GM19351 (cell line): ENCODE measurements around the gene LRP1B.

Experiments used
- ATAC-seq: cut with Tn5 transposase; IDR thresholded peaks from one replicate; pipeline ENCODE4 v1.9.1; 2021; ENCODE audit warnings: mild to moderate bottlenecking, moderate library complexity; ENCODE audit not compliant: unreplicated experiment

Gene LRP1B

DNA sequence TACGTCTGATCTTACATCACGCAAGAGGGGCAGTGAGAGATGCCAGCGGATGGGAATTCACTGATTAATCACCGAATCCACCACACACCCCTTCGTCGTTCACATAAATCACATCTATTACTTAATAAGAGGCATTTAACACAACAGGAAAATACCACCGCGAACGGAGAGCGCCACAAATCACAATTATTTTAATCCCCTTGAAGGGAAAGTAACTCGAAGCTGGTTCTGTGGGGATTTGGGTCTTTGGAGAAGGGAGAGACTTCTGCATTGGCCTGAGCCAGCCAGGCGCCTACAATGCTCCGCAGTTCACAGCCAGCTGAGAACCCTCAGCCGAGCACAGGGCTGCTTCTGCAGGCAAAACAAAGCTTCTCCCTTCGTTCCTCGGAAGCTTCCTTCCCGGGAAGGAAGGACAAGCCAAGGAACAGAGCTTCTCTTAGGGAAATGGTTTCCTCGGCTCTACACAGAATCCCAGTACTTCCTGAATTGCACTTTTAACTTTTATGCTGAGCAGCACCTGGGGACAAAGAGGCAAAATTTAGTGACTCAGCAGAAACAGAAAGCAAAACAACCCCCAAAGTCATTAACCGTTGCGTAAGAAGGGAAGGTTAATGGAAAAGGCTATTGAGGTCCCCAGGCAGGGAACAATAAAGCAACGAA, at the start of gene LRP1B:
TSS of gene LRP1B (minus strand) at position 7 of the 660 bp plus-strand sequence. CDS start 287 bp downstream, outside the sequence.
- peak; percentile 55 for ATAC-seq

DNA sequence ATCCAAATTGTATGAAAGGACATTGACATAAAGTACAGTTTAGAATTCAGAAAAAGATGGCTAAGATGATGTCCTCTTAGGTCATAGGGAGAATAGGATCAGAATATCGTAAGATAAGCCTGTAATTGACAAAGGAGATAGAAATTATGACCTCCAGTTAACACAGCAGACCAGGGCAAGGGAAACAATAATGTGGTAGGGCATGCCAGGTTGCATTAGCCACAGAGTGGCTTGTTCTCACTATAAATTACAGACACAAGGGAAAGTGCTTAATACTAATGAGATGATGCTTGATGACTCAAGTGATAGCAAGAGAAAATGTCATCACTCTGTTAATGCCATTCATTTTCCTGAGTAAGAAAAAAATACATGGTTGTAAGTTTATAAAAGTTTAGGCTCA, 48.9 kb upstream of the LRP1B start:
- ATAC-seq: no peak

DNA sequence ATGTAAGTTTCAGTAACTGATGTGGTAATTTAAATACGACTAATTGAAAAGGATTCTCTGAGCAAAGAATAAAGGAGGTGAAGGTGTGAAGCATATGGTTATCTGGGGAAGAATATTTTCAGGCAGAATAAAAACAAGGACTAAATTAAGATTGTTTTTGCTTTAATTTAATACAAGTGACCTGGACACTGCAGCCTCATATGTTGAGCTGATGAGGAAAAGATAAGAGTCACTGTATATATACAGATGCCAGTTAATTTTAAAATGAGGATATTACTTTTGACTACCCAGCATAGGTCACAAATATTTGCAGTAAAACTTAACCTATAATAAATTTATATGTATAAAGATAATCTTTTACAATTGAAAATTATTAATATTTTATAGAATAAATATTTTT, 47.8 kb upstream of the LRP1B start:
- ATAC-seq: no peak

DNA sequence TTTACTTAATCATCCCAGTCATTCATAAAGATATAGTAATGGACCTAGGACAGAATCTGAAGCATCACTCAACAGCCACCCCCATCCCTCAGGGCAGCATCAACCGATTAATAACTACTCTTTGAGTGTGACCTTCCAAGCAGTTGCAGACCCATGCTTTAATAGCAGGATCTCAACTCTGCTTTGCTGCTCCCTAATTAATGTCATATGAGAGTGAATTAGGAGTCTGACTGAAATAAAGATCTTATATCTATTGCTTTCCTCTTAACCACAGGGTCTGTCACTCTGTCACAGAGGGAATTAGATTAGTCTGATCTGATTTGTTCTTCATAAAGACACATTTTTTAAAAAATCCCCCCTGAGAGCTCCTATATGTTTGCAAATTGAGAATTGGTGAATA, 46.1 kb upstream of the LRP1B start:
- ATAC-seq: no peak

DNA sequence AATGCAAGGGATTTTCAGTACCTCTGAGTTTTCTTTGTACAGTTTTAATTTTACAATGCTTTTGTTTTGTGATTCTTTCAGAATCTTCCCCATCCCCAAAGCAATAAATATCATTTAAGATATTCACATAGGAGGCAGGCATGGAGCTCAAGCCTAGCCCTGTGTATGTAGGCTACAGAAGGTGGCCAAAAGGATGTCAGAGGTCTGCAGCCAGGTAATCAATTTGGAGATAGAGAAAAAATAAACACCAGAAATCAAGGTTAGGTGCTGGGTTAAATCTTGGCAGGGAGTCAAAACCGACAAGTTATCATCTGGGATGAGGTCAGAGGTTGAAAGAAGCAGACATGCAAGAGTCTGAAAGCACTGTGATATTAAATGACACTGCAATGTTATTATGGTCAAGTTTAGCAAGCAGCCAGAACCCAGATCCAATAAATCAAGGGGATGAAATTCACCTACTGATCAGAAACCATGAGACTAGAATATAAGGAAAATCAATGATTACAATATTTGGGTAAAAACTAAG, 45.1 kb upstream of the LRP1B start:
- no peak for ATAC-seq

DNA sequence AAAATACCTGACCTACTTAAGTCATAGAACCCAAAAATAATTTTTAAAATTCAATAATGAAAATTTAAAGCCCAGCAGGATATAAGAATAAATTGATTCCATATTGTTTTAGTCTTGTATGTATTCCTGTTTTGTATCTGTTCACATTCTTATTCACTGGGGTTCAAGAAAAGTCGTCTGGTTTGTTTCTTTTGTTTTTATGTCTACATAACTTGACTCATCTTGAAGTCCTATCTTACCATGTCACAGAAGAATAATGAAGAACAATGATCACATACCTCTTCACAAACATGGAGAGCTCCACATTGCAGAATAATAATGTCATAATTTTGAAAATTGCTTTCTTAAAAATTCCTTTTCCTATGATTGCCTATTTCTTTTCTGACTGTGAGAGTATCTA, 43.4 kb upstream of the LRP1B start:
- no peak for ATAC-seq

DNA sequence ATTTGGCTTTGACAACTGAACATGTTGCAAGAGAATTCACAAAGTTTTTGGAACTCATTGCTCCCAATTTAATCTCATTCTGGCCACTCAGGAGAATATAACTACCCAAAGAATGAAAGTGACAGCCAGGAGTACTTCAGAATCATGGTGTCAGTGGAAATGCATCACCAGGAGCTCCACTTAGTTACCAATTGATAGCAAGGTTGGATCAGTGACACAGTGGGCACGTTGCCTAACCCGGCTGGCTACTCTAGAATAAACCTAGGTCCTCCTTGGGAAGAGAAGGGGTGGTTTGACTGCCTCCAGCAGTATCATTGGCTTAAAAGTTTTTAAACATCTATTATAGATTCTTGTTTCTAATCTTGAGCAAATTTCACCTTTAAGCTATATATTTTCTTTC, 40.0 kb upstream of the LRP1B start:
- no peak for ATAC-seq

DNA sequence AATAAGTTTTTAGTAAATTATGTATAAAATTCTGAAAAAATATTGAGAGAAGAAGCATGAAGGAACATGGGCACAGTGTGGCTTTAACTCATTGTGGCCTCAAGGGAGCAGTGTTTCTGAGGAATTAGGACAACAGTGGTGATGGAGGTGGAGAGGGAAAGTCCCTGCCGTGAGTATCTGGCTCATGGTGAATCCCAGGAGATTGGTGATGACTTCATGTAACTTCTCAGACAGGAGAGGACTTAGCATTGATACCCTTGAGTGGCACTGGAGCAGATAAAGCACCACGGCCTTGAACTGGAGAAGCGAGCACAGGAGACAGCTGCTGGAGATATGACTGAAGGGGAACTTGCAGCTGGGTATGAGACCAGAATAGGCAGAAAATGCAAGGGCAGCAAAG, 35.0 kb upstream of the LRP1B start:
- peak; percentile 96 for ATAC-seq

DNA sequence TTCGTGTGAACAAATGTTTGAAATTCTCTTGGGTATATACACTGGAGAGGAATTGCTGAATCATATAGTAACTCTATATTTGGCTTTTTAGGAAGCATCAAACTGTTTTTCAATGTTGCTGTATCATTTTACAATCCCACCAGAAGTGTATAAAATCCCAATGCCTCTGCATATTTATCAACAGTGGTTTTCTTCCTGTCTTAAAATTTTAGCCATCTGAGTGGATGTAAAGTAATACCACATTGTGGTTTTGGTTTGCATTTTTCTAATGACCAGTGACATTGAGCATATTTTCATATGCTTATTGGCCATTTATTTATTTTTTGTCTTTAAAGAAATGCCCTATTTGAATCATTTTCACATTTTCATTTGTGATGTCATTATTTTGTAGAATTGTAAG, 22.8 kb upstream of the LRP1B start:
- no peak for ATAC-seq

DNA sequence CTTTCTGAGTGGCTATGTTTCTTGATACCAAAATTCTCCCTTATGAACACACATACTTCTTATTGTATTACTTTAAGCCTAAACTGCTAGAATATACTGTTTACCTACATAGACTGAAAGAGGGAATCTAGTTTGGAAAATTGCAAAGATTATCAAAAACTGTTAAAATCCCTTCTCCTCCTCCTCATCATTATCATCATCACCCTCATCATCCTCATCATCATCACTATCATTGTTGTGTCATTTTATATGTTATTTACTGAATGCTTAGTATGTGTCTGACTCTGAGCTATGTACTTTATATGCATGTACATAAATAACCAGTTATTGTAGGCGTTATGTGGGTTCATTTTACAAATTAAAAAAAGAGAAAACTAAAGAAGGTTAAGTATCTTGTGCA, 19.6 kb upstream of the LRP1B start:
- ATAC-seq: no peak

DNA sequence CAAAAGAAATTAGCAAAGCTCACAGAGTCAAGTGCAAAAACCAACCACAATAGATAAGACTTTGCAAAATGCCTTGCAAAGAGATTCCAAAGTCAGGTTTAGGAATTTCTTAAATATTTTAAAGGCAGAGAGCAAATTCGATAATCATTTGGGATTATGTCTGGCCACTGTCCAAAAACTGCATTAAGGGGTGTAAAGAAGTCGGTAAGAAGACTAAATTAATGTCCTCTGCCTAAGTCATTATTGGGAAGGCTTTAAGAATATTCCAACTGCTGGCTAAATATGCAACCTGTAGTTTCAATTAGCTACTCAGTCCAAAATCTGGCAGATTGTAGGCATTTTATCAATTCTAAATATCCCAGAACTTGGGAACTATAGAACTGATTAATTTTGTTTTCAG, 13.7 kb upstream of the LRP1B start:
- no peak for ATAC-seq

DNA sequence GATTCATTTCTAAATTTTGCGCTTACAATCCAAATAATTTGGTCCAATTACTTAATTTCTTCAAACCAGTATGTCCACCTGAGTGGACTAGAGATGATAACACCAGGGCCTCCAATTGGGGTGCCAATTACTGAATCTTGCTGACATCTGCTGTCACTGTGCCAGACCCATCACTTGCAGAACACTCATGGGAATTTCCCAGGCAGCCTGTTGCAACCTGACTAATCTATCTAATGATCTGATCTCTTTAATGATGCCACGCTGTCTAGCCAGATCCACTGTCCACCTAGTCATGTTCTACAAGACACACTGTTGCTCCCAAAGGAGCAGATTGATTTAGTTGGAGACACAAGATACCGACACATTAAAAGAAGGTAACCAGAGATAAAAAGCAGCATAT, 11.8 kb upstream of the LRP1B start:
- no peak for ATAC-seq

DNA sequence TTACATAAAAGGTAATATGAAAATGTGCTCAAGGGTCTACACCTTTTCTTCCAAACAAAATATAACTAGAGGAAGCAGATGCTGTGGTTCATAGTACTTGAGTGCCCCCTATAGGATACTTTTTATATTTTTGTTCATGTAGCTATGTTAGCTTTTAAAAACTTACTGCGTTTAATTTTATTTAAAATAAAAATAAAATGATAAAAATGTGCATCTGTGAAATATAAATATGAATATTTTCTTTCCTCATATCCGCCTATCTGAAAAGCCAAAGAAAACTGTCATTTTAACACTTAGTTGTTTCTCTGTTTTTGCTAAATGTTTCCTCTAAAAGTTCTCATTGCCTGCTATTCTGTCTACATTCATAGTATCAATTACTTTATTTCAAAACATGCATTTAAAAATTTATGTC, 9.6 kb upstream of the LRP1B start:
- peak; percentile 76 for ATAC-seq

DNA sequence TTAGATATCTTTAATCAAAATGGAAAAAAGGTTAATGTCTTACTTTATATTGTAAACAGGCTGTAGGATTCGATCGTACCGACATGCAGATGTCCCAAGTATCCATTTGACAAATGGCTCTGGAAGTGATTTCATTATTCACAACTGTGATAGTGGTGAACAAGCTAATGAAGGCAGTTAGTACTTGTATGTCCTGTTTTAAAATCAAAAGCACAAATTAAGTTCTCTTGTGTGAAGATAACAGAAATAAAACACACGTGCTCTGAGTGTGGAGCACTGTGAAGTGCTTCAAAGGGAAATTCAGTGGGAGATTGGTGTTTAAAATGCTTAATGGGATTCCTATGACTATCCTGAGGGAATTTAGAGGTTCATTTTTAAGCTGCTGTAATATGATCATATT, 8.6 kb upstream of the LRP1B start:
- no peak for ATAC-seq

DNA sequence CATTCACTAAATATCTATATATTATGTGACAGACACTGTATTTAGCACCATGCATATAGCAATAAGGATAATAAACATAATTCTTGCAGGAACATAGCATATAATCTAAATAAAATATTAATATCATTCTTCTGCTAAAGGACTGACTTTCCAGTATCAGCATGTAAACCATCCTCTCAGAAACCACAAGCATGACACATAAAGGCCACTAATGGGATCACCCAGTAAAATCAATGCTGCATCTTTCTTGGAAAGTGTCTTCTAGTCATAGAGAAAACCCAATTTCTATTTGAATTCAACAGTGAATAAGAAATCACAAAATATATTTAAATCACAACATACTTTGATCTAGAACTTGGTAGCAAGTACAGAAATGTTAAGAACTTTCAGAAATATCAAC, 5.8 kb upstream of the LRP1B start:
- ATAC-seq: no peak

DNA sequence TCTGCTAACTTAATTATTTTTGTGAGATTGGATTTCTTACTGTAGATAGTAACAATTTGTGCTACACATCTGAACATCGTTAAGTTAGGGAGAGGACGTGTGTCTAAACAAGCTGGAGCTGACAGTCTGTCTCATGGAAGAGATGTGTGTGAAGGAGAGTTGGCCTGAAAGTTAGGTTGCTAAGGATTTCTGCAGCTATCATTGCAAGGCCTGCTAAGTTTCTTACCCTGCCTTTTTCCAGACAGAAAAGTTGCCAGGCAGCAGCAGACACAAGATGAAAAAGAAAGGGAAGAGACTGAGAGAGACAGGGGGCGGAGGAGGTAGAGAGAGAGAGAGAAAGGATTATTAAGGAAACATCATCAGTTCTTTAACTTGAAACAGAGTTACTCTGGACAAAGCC, 4.1 kb upstream of the LRP1B start:
- no peak for ATAC-seq

DNA sequence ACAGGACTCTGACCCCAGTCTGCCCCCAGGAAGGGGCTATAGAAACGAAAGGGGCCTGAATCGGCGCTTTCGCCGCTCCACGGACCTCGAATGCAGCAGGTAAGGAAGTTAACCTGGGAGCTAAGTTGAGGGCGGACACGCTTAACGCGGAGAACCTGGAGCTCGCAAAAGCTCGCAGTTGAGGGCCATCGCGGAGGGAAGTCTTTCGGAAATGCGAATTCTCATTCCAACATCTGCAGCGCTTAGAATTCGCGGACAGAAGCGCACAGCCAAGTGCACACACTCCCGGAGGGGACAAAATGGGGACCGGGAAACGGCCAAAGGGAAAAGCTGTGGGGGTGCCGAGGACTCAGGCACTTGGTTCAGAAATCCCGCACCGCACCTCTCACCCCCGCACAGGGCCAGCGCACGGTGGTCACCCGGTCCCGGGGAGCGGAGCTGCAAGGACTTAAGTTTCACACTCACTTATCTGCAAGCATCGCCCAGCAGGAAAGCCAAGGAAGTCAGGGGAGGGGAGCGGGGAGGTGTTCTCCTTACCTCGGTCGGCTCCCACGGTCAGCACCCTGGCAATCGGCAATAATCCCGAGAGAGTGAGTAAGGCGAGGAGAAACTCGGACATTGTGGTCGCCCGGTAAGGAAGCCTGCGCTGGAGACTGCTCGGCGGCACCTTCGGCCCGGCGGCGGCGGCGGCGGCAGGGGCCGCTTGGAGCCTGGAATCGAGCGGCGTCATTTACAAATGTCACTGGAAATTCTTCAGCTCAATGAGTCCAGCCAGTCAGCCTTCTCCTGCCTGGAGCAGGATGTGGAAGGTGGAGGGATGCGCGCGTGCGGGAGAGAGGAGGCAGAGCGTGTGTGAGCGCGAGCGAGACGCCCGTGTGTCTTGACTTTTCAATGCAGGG, 456 bp downstream of the LRP1B start:
- peak; percentile 35 for ATAC-seq

DNA sequence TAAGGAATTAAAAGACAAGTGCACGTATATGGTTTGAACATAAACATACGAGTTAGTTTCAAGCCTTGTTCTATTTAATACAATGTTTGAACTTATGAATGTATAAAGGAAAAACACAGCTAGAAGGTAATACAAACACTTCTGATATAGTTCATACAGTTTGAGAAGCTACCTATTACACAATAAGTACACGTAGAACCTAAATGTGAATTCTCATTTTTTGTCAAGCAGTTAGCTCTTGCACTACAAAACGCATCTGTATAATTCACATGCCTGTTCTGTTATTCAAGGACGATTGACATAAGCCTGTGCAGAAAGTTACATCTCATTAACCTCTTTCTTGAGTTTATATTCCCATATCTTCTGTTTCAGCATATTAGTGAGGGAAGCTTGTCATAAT, 2.7 kb downstream of the LRP1B start:
- ATAC-seq: no peak

DNA sequence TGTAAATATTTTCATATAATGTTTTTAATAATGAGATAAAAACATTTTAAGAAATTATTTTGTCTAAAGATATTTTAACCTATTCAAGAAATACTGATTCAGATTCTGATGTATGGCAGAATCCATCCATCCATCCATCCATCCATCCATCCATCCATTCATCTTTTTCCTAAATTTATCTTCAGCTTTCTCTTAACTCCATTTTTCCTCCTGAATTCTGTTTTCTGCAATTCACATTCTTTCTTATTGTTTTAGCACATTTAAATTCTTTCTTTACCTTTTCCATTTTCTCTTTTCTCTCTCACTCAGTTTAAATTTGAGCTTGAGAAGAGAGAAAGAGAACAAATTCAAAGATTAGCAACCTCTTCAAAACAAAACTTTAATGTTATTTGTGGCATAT, 3.6 kb downstream of the LRP1B start:
- no peak for ATAC-seq

DNA sequence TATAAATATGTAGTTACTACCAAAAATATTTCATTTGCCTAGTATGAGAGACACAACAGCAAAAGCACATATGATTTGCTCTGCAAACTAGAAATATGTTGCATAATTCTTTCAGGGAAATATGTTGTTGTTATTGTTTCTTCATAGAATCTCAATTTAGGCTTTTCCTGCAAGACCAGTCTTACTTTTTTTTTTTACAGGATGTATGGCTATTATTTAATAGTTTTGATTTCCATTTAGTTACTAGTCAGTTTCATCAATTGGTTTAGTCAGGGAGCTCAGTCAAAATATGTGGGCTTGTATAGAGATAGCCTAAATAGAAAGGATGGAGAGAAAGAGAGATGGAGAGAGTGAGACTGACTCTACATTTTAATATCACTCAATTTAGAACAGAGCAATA, 6.1 kb downstream of the LRP1B start:
- ATAC-seq: no peak

DNA sequence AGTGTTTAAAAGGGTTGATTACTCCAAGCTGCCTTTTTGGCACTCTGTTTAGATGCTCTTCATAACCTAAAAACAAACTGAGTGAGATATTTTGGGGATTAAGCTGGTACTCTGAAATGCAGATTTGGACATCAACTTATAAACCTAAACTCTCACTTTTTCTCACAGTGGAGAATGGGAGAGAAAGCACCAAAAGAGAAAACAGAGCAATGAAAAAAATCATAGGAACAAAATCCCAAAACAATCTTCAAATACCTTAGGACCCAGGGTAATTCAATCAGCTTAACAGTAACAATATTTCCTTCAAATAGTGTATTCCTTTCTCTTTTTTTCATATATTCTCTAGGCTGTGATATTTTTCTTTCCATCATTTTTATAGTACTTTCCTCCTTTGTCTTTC, 11.5 kb downstream of the LRP1B start:
- no peak for ATAC-seq

DNA sequence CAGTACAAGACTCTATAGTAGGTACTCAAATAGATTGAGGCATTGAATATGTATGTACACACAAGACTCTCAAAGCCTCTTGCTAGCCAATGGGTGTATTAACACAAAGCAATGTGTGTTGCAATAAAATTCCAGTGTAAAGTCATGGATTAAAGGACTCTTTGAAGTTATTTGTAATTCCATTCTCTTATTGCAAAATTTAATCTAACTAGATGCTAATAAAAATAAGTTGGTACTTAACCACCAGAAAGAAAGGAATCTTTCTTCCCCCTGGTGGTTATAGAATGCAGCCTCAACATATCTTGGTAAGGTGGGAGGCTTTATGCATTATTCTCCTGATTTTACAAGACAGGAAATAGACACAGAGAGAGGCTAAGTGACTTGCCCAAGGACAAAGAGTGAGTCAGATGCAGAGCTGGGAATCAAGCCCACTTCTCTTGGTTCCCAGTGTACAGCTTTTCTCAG, 18.0 kb downstream of the LRP1B start:
- no peak for ATAC-seq
